Activated CD8-positive, alpha-beta memory T cell treated with anti-CD3 and anti-CD28 coated beads, Interleukin-2, amount 50 U/mL, for 1 hour (primary cell): ENCODE results near the gene ADCK2.
"Not testable (repeated sequence)": the region's sequence is repeated elsewhere in the genome, so short reads cannot be mapped to it uniquely, and the experiment has no call there.

Experiments
- DNase-seq: peaks from one replicate; pipeline ENCODE4 v3.0.0-alpha.2; 2020; ENCODE audit errors: extremely low read depth

Gene ADCK2

GRCh38 chr7:140734096-140734495 lies 61.4 kb downstream of the ADCK2 start:
- DNase-seq = no peak

GRCh38 chr7:140734729-140735128 lies 62.0 kb downstream of the ADCK2 start:
- DNase-seq = no peak

GRCh38 chr7:140738280-140738679 lies 65.5 kb downstream of the ADCK2 start:
- DNase-seq = no peak

GRCh38 chr7:140743255-140743654 lies 70.5 kb downstream of the ADCK2 start:
- not testable (repeated sequence) for DNase-seq

GRCh38 chr7:140744005-140744404 lies 71.3 kb downstream of the ADCK2 start:
- no peak for DNase-seq
